AG09319 (cell line): ENCODE data around the gene DVL1.
A peak's percentile ranks its signal among the peaks of the same experiment; 100 is the strongest.

Experiments used
- DNase-seq: peaks from one replicate; pipeline ENCODE4 v3.0.0-alpha.2; 2010; ENCODE audit warnings: low read depth; ENCODE audit errors: extremely low read depth
- TF ChIP-seq, protein P1 (sequence below): IDR thresholded peaks from 2 replicates; pipeline ENCODE4 v1.5.1; 2011; ENCODE audit warnings: low read depth, mild to moderate bottlenecking, inconsistent platforms, low read length, moderate library complexity

The DVL1 gene

DNA sequence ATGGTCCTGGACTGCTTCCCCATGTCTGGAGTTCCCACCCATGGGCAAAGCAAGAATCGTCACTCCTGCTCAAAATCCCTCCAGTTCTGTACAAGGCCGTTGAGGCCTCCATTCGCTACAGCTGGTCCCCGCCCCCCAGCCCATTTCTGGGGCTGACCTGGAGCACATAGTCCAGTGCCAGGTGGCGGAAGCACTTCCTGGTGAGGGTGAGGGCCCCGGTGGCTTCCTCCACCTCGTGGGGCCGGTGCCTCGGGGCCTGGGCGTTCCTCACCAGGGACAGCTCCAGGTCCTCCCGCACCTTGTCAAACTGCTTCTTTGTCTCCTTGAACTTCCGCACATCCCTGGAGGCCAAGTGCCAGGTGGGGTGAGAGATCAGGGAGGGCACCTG lies 48.9 kb downstream of the DVL1 start:
- no peak for DNase-seq
- TF ChIP-seq, protein P1, sequence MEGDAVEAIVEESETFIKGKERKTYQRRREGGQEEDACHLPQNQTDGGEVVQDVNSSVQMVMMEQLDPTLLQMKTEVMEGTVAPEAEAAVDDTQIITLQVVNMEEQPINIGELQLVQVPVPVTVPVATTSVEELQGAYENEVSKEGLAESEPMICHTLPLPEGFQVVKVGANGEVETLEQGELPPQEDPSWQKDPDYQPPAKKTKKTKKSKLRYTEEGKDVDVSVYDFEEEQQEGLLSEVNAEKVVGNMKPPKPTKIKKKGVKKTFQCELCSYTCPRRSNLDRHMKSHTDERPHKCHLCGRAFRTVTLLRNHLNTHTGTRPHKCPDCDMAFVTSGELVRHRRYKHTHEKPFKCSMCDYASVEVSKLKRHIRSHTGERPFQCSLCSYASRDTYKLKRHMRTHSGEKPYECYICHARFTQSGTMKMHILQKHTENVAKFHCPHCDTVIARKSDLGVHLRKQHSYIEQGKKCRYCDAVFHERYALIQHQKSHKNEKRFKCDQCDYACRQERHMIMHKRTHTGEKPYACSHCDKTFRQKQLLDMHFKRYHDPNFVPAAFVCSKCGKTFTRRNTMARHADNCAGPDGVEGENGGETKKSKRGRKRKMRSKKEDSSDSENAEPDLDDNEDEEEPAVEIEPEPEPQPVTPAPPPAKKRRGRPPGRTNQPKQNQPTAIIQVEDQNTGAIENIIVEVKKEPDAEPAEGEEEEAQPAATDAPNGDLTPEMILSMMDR = no peak

DNA sequence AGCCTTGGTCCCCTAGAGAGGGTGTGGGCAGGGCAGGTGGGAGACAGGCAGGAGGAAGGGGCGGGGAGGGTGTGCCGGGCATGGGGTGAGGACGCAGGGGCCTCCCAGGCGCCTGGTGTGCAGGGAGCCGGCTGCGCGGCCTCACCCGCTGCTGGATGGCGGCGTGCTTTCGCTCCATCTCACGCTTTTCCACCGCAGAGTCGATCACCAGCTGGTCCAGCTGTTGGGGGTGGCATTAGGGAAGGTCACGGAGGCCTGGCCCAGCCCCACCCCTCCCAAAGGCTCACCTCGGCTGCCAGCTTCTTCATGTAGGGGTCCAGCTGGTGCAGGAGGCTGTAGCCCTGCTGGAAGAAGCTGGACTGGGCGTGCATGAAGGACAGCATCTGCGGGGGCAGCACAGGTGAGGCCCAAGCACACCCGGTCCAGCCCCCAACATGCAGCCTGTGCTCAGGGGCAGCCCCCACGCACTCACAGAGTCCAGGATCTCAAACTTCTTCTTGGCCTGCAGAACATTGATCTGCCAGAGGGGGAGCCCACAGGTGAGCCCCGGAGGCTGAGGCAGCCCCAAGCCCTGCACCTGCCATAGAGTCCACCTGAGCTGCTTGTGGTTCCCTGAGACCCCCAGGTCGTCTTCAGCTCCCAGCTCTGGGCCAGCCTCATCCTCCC lies 49.4 kb downstream of the DVL1 start:
- DNase-seq = no peak
- TF ChIP-seq, protein P1 = peak; percentile 2; the same call in 1 of the 2 replicates

DNA sequence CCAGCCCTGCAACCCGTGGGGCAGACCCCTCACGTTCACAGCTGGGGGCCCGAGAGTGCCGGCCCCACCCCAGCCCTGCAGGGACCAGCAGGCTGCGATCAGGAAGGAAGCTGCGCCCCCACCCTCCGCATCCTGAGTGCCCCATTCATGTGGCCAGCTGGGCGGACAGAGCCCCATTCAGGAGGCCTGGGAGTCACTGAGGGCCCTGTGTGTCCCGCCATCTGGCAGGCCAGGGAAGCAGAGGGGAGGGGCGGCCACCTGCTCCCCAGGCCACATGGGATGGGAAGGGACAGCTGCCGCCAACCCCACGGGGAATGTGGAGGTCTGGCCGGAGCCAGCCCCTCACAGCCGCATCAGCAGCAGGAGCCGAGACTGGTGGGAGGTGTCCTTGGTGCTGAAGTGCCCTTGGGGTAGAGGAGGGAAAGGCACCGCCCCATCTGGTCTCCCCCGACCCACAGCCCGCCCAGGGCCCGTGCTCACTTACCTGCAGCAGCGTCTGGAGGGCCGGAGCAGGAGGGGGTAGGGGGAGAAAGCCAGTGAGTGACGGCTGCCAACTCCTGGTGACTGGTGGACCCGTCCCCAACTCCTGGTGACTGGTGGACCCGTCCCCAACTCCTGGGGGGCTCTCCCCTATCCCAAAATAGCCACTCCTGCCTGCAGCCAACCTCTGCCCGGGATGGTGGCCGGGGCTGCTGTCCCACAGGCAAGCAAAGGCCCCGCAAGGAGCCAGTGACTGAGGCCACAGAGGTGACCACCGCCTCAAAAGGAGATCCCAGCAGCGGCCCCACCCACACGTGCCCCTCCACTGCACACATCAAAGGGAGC lies 50.1 kb downstream of the DVL1 start:
- TF ChIP-seq, protein P1 = no peak

DNA sequence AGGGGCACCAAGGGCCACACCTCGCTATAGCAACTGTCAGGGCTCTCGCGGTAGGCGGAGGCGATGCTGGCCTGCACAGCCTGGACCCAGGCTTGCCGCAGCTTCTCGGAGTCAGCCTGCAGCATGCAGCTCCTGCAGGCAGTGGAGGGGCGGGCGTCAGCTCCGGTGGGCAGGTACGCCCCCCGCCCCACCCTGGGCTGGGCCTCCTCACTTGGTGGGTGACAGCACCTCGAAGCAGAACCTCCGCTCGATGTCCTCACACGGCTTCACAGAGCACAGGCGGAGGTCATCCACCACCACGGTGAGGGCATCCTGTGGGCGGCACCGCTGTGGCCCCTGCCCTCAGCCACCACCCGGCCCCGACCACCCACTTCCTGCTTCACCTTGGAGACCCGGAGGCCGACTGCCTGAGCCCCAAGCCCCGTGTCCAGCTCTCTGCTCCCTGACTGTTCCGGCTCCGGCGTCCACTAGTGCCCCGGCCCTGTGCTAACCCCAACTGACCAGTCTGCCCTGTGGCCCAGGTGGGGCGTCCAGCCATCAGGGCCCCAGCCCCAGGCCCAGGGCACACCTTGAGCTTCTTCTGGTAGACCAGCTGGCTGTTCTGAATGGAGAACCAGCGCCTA lies 51.3 kb downstream of the DVL1 start:
- TF ChIP-seq, protein P1 = no peak
- no peak for DNase-seq

More for the DNA sequence above, 50.1 kb downstream of the DVL1 start:
- DNase-seq = no peak

DNA sequence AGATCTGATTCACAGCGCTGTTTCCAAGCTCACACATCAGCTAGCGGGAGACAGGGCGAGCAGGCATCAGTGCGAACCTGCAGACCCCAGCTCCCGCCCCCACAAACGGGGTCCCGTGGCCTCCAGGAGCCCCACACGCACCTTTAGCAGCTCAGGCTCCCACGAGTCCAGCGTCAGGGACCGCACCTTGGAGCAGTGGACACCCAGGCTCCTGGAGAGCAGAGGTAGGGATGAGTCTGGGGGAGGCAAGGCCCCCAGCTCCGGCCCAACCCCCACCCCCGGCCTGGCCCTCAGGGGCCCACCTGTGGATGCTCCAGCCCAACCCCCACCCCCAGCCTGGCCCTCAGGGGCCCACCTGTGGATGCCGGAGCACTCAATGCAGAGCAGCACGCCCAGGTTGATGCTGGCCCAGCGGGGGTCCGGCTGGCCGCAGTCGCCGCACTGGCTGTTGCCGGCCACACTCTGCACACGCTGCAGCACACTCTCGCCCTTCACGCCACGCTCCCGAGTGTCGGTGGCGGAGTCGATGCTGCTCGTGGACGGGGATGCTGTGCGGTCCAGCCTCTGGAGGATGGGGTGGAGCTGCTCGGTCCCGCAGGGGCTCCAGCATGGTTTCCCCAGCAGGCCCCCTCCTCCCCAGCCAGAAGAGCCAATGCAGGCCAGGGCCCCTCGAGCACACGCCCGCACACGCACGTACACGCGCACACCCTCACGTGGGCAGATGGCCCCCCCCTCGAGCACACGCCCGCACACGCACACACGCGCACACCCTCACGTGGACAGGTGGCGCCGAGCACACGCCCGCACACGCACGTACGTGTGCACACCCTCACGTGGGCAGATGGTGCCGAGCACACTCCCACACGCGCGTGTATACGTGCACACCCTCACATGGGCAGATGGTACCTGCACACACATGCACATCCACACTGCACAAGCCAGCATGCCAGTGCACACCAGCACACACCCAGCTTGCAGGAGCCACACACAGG lies 52.9 kb downstream of the DVL1 start:
- DNase-seq = no peak
- TF ChIP-seq, protein P1 = no peak

DNA sequence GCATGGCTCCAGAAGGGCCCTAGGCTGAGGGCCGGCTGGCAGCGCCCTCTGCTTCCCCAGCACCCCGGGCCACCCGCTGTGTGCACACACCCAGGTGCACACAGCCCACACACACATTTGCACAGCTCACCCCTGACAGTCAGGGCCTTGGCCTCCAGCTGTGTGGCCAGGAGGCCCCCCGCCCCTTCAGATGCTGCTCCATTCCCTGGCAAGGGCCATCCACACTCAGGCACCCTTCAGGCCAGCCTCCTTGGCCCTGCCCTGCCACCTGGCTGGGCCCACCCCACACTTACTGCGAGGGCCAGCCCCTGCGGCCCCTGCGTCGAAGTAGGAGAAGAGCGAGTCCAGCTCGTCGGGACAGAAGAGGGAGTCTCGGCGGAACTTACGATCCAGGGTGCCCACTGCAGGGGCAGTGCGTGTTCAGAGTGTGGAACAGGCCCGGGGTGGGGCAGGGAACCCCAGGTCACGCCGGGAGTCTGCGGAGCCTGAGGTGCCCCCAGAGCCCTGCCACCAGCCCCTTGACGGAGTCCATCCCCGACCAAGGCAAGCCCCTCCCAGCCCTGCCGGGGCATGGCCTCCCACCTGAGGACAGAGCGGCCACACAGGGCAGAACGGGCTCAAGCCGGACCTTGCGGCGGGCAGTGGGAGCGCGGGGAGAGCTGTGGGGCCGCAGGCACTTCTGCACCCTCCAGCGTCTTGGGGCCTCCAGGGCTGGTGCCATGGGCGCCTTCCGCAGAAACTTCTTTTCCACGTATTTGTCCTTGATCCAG lies 53.9 kb downstream of the DVL1 start:
- TF ChIP-seq, protein P1 = no peak
- DNase-seq = no peak
